ENCODE measurements around the gene TMUB1. TPM values are rescaled to one million over a fixed set of nuclear protein-coding genes. Genes with fewer than 3 reads are reported as not detected.

Gene TMUB1
- polyA plus RNA-seq, 4 donors, result 66.4 to 144 (median 77.2) TPM

GRCh38 chr7:151080067-151080521 is 3.2 kb downstream of the TMUB1 start:
- peak overlapping the region; percentile 69 to 94 (median 73) for H3K4me3 ChIP-seq (ENCODE audit: low read depth in 1 of 3, low read length in 3 of 3)
- FAIRE-seq, result no peak
- peaks cover 3 to 52% (median 12%) of the 10 kb centered on the region in 3 donors for H3K4me1 ChIP-seq (ENCODE audit: control insufficient read depth in 3 of 3, insufficient read depth in 2 of 3, low read depth in 1 of 3, low read length in 2 of 3)
- DNase-seq, result peak; percentile 41 to 70
- H3K27me3 ChIP-seq (ENCODE audit: control insufficient read depth in 3 of 3, insufficient read depth in 3 of 3, low read length in 3 of 3), result no peaks in the 10 kb centered on the region
- no peaks in the 10 kb centered on the region for H3K9me3 ChIP-seq (ENCODE audit: control insufficient read depth in 2 of 2, insufficient read depth in 1 of 2, low read depth in 1 of 2, low read length in 1 of 2)
- H3K36me3 ChIP-seq (ENCODE audit: control insufficient read depth in 3 of 3, insufficient read depth in 2 of 3, low read depth in 1 of 3, low read length in 3 of 3), result peaks cover 6 to 52% (median 6%) of the 10 kb centered on the region in 3 donors
- WGBS, 3 donors, result 0 to 1% (median 1%) methylated on average over 27 to 31 of the region's 31 CpGs
- H3K27ac ChIP-seq (ENCODE audit: low read depth in 1 of 3, low read length in 2 of 3), result peak overlapping the region; percentile 76 to 86 (median 84)

- peak overlapping the region in 2 of 3 donors; percentile 69 to 73 for H3K4me3 ChIP-seq (ENCODE audit: low read depth in 1 of 3, low read length in 3 of 3)
- DNase-seq (no peak), FAIRE-seq (no peak)
- no peaks in the 10 kb centered on the region for H3K9me3 ChIP-seq (ENCODE audit: control insufficient read depth in 2 of 2, insufficient read depth in 1 of 2, low read depth in 1 of 2, low read length in 1 of 2)
- H3K27me3 ChIP-seq (ENCODE audit: control insufficient read depth in 3 of 3, insufficient read depth in 3 of 3, low read length in 3 of 3), result no peaks in the 10 kb centered on the region
- peaks cover 8 to 59% (median 9%) of the 10 kb centered on the region in 3 donors for H3K36me3 ChIP-seq (ENCODE audit: control insufficient read depth in 3 of 3, insufficient read depth in 2 of 3, low read depth in 1 of 3, low read length in 3 of 3)
- H3K4me1 ChIP-seq (ENCODE audit: control insufficient read depth in 3 of 3, insufficient read depth in 2 of 3, low read depth in 1 of 3, low read length in 2 of 3), result peaks cover 3 to 49% (median 12%) of the 10 kb centered on the region in 3 donors
- H3K27ac ChIP-seq (ENCODE audit: low read depth in 1 of 3, low read length in 2 of 3), result peak overlapping the region in 2 of 3 donors; percentile 84 to 86
- 78 to 83% (median 83%) methylated on average over 27 of the region's 27 CpGs for WGBS, 3 donors
These were observed 3.9 kb downstream of the TMUB1 start for GRCh38 chr7:151079199-151079910.

GRCh38 chr7:151078233-151079040 is 4.9 kb downstream of the TMUB1 start:
- DNase-seq (peak in 1 of 2 donors; percentile 83), FAIRE-seq (no peak)
- H3K27ac ChIP-seq (ENCODE audit: low read depth in 1 of 3, low read length in 2 of 3), result peak overlapping the region in 1 of 3 donors; percentile 53
- H3K9me3 ChIP-seq (ENCODE audit: control insufficient read depth in 2 of 2, insufficient read depth in 1 of 2, low read depth in 1 of 2, low read length in 1 of 2), result no peaks in the 10 kb centered on the region
- no peaks in the 10 kb centered on the region for H3K27me3 ChIP-seq (ENCODE audit: control insufficient read depth in 3 of 3, insufficient read depth in 3 of 3, low read length in 3 of 3)
- WGBS, 3 donors, result 53 to 66% (median 56%) methylated on average over 18 to 22 of the region's 22 CpGs
- H3K36me3 ChIP-seq (ENCODE audit: control insufficient read depth in 3 of 3, insufficient read depth in 2 of 3, low read depth in 1 of 3, low read length in 3 of 3), result peaks cover 9 to 69% (median 11%) of the 10 kb centered on the region in 3 donors
- peaks cover 3 to 42% (median 12%) of the 10 kb centered on the region in 3 donors for H3K4me1 ChIP-seq (ENCODE audit: control insufficient read depth in 3 of 3, insufficient read depth in 2 of 3, low read depth in 1 of 3, low read length in 2 of 3)
- no peak overlapping the region for H3K4me3 ChIP-seq (ENCODE audit: low read depth in 1 of 3, low read length in 3 of 3)

- Histone ChIP-seq H3K27me3 (ENCODE audit: control insufficient read depth in 3 of 3, insufficient read depth in 3 of 3, low read length in 3 of 3) (no peaks in the 10 kb centered on the region), H3K9me3 (ENCODE audit: control insufficient read depth in 2 of 2, insufficient read depth in 1 of 2, low read depth in 1 of 2, low read length in 1 of 2) (no peaks in the 10 kb centered on the region), H3K27ac (ENCODE audit: low read depth in 1 of 3, low read length in 2 of 3) (peak overlapping the region in 1 of 3 donors; percentile 47), H3K4me3 (ENCODE audit: low read depth in 1 of 3, low read length in 3 of 3) (no peak overlapping the region), H3K36me3 (ENCODE audit: control insufficient read depth in 3 of 3, insufficient read depth in 2 of 3, low read depth in 1 of 3, low read length in 3 of 3) (peaks cover 9 to 75% (median 13%) of the 10 kb centered on the region in 3 donors), H3K4me1 (ENCODE audit: control insufficient read depth in 3 of 3, insufficient read depth in 2 of 3, low read depth in 1 of 3, low read length in 2 of 3) (peaks cover 3 to 41% (median 12%) of the 10 kb centered on the region in 3 donors)
- no peak for FAIRE-seq
- no peak for DNase-seq
- WGBS, 3 donors, result 65 to 72% (median 67%) methylated on average over 9 to 10 of the region's 10 CpGs
These were observed 5.5 kb downstream of the TMUB1 start for GRCh38 chr7:151077705-151078232.

DNA sequence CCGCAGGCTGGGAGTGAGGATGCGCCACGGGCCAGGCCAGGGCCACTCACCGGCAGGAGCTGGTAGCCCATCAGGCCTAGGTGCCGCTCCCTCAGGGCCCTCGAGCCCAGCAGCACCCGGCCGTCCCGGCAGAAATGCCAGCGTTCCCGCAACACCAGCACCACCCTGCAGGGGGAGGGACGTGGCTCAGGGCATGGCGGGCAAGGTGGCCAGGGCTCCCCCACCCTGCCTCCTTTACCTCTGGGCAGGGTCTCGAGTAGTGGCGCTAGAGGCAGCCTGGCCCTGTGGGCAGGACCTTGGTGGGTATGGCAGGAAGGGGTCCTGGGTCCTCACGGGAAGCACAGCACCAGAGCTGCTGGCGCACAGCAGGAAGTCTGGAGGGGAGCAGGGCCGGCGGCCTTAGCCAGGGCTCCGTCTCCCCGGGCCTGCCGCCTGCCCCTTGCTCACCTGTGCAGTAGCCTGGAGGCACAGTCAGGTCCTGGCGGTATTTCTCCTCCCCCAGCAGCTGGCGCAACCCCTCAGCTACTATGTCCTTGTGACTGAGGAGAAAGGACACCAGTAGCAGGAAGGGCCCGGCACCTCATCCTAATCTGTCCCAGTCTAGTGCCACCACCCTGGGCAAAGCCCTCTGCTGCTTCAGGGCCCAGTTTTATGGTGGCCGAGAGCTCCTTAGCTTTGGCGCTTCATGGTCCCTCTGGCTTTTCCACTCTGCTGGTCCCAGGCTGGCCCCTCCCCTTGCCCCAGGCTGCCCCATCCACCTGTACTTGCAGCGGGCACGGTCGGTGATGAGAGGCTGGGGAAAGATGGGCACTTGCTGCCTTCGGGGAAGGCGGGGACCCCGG is 6.2 kb downstream of the TMUB1 start:
- peaks cover 3 to 34% (median 7%) of the 10 kb centered on the region in 3 donors for H3K4me1 ChIP-seq (ENCODE audit: control insufficient read depth in 3 of 3, insufficient read depth in 2 of 3, low read depth in 1 of 3, low read length in 2 of 3)

DNA sequence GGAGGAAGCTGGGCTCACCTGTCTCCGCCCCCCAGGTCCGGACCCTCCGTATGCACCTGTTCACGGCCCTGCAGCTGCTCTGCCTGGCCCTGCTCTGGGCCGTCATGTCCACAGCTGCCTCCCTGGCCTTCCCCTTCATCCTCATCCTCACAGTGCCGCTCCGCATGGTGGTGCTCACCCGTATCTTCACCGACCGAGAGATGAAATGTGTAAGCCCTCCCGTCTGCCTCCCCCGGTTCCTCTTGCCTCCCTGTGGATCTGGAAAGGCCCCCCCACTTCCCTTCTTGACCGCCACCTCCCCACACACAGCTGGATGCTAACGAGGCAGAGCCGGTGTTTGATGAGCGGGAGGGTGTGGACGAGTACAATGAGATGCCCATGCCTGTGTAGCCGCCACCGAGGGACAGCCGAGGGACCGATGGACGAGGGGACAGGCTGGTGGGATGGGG is 7.3 kb downstream of the TMUB1 start:
- peaks cover 9 to 86% (median 20%) of the 10 kb centered on the region in 3 donors for H3K36me3 ChIP-seq (ENCODE audit: control insufficient read depth in 3 of 3, insufficient read depth in 2 of 3, low read depth in 1 of 3, low read length in 3 of 3)
- FAIRE-seq (no peak), DNase-seq (no peak)
- H3K9me3 ChIP-seq (ENCODE audit: control insufficient read depth in 2 of 2, insufficient read depth in 1 of 2, low read depth in 1 of 2, low read length in 1 of 2), result no peaks in the 10 kb centered on the region
- peaks cover 3 to 26% (median 6%) of the 10 kb centered on the region in 3 donors for H3K4me1 ChIP-seq (ENCODE audit: control insufficient read depth in 3 of 3, insufficient read depth in 2 of 3, low read depth in 1 of 3, low read length in 2 of 3)
- no peaks in the 10 kb centered on the region for H3K27me3 ChIP-seq (ENCODE audit: control insufficient read depth in 3 of 3, insufficient read depth in 3 of 3, low read length in 3 of 3)
- no peak overlapping the region for H3K4me3 ChIP-seq (ENCODE audit: low read depth in 1 of 3, low read length in 3 of 3)
- no peak overlapping the region for H3K27ac ChIP-seq (ENCODE audit: low read depth in 1 of 3, low read length in 2 of 3)
- 82 to 87% (median 84%) methylated on average over 22 of the region's 22 CpGs for WGBS, 3 donors

More for the DNA sequence above, 6.2 kb downstream of the TMUB1 start:
- no peak for FAIRE-seq
- H3K4me3 ChIP-seq (ENCODE audit: low read depth in 1 of 3, low read length in 3 of 3), result no peak overlapping the region
- peaks cover 9 to 82% (median 14%) of the 10 kb centered on the region in 3 donors for H3K36me3 ChIP-seq (ENCODE audit: control insufficient read depth in 3 of 3, insufficient read depth in 2 of 3, low read depth in 1 of 3, low read length in 3 of 3)
- peak overlapping the region in 1 of 3 donors; percentile 47 for H3K27ac ChIP-seq (ENCODE audit: low read depth in 1 of 3, low read length in 2 of 3)
- 75 to 77% (median 77%) methylated on average over 30 to 33 of the region's 33 CpGs for WGBS, 3 donors
- H3K9me3 ChIP-seq (ENCODE audit: control insufficient read depth in 2 of 2, insufficient read depth in 1 of 2, low read depth in 1 of 2, low read length in 1 of 2), result no peaks in the 10 kb centered on the region
- H3K27me3 ChIP-seq (ENCODE audit: control insufficient read depth in 3 of 3, insufficient read depth in 3 of 3, low read length in 3 of 3), result no peaks in the 10 kb centered on the region
- DNase-seq, result no peak

- peaks cover 9 to 90% (median 20%) of the 10 kb centered on the region in 3 donors for H3K36me3 ChIP-seq (ENCODE audit: control insufficient read depth in 3 of 3, insufficient read depth in 2 of 3, low read depth in 1 of 3, low read length in 3 of 3)
- WGBS, 3 donors, result 82 to 88% (median 84%) methylated on average over 6 to 7 of the region's 7 CpGs
These were observed 7.7 kb downstream of the TMUB1 start for GRCh38 chr7:151075662-151075971.

More at GRCh38 chr7:151075662-151075971, 7.7 kb downstream of the TMUB1 start:
- H3K27me3 ChIP-seq (ENCODE audit: control insufficient read depth in 3 of 3, insufficient read depth in 3 of 3, low read length in 3 of 3), result no peaks in the 10 kb centered on the region
- DNase-seq, result no peak
- H3K4me1 ChIP-seq (ENCODE audit: control insufficient read depth in 3 of 3, insufficient read depth in 2 of 3, low read depth in 1 of 3, low read length in 2 of 3), result peaks cover 3 to 24% (median 6%) of the 10 kb centered on the region in 3 donors
- no peak overlapping the region for H3K27ac ChIP-seq (ENCODE audit: low read depth in 1 of 3, low read length in 2 of 3)
- no peaks in the 10 kb centered on the region for H3K9me3 ChIP-seq (ENCODE audit: control insufficient read depth in 2 of 2, insufficient read depth in 1 of 2, low read depth in 1 of 2, low read length in 1 of 2)
- FAIRE-seq, result no peak
- H3K4me3 ChIP-seq (ENCODE audit: low read depth in 1 of 3, low read length in 3 of 3), result no peak overlapping the region
